Measurements from ENCODE around the gene IQGAP1.
"Not testable (repeated sequence)": the region's sequence is repeated elsewhere in the genome, so short reads cannot be mapped to it uniquely, and the experiment has no call there.

IQGAP1 gene

GRCh38 chr15:90513893-90514292, 125.9 kb downstream of the IQGAP1 start:
- no CpG with 5 or more reads among the region's 2 CpGs for WGBS (ENCODE audit: extremely low coverage, insufficient coverage, low lambda C conversion rate)
- H3K18ac ChIP-seq (ENCODE audit: low read length); H2BK5ac ChIP-seq (ENCODE audit: low read length); H3K36me3 ChIP-seq (ENCODE audit: control insufficient read depth, insufficient read depth, low read length); H3K56ac ChIP-seq (ENCODE audit: low read length); H3K4me2 ChIP-seq (ENCODE audit: low read length); H3K9ac ChIP-seq (ENCODE audit: low read length); H4K8ac ChIP-seq (ENCODE audit: low read depth, low read length); H3K23ac ChIP-seq (ENCODE audit: low read length); H3K27me3 ChIP-seq (ENCODE audit: insufficient read depth, low read length, poor library complexity); H3K79me2 ChIP-seq (ENCODE audit: control insufficient read depth, insufficient read depth, low read length); H3K4ac ChIP-seq (ENCODE audit: low read depth, low read length); H3K27ac ChIP-seq (ENCODE audit: low read depth, low read length); H3K79me1 ChIP-seq (ENCODE audit: low read length); DNase-seq; H4K5ac ChIP-seq (ENCODE audit: low read length); H2AK5ac ChIP-seq (ENCODE audit: low read length); H2BK120ac ChIP-seq (ENCODE audit: low read depth, low read length); H2BK15ac ChIP-seq (replicated peaks; ENCODE audit: low read depth); H3K4me3 ChIP-seq (ENCODE audit: low read length); H3K4me1 ChIP-seq (ENCODE audit: control insufficient read depth, low read depth, low read length): not testable (repeated sequence)

GRCh38 chr15:90519688-90520087, 131.6 kb downstream of the IQGAP1 start:
- H3K27me3 ChIP-seq (ENCODE audit: insufficient read depth, low read length, poor library complexity), result no peaks in the 10 kb centered on the region
- no peak for DNase-seq
- no peak overlapping the region for H3K56ac ChIP-seq (ENCODE audit: low read length)
- no peak overlapping the region for H3K27ac ChIP-seq (ENCODE audit: low read depth, low read length)
- H3K79me2 ChIP-seq (ENCODE audit: control insufficient read depth, insufficient read depth, low read length), result no peaks in the 10 kb centered on the region
- no peak overlapping the region for H2AK5ac ChIP-seq (ENCODE audit: low read length)
- H3K9ac ChIP-seq (ENCODE audit: low read length), result no peak overlapping the region
- H3K18ac ChIP-seq (ENCODE audit: low read length), result no peak overlapping the region
- no peak overlapping the region for H2BK120ac ChIP-seq (ENCODE audit: low read depth, low read length)
- no peak overlapping the region for H2BK15ac ChIP-seq (replicated peaks; ENCODE audit: low read depth)
- H3K4me2 ChIP-seq (ENCODE audit: low read length), result no peak overlapping the region
- H4K5ac ChIP-seq (ENCODE audit: low read length), result no peak overlapping the region
- no peaks in the 10 kb centered on the region for H3K36me3 ChIP-seq (ENCODE audit: control insufficient read depth, insufficient read depth, low read length)
- H4K8ac ChIP-seq (ENCODE audit: low read depth, low read length), result no peak overlapping the region
- H3K79me1 ChIP-seq (ENCODE audit: low read length), result no peaks in the 10 kb centered on the region
- H2BK5ac ChIP-seq (ENCODE audit: low read length), result no peak overlapping the region
- no CpG with 5 or more reads among the region's 1 CpG for WGBS (ENCODE audit: extremely low coverage, insufficient coverage, low lambda C conversion rate)
- H3K4me3 ChIP-seq (ENCODE audit: low read length), result no peak overlapping the region
- H3K23ac ChIP-seq (ENCODE audit: low read length), result no peak overlapping the region
- H3K4me1 ChIP-seq (ENCODE audit: control insufficient read depth, low read depth, low read length), result no peaks in the 10 kb centered on the region
- H3K4ac ChIP-seq (ENCODE audit: low read depth, low read length), result no peak overlapping the region

- H3K4me3 ChIP-seq (ENCODE audit: low read length), result no peak overlapping the region
- H3K4me2 ChIP-seq (ENCODE audit: low read length), result no peak overlapping the region
- H4K8ac ChIP-seq (ENCODE audit: low read depth, low read length), result no peak overlapping the region
- H4K5ac ChIP-seq (ENCODE audit: low read length), result no peak overlapping the region
- H2BK5ac ChIP-seq (ENCODE audit: low read length), result no peak overlapping the region
- H3K27me3 ChIP-seq (ENCODE audit: insufficient read depth, low read length, poor library complexity), result no peaks in the 10 kb centered on the region
- H3K79me1 ChIP-seq (ENCODE audit: low read length), result no peaks in the 10 kb centered on the region
- H3K27ac ChIP-seq (ENCODE audit: low read depth, low read length), result no peak overlapping the region
- no peak for DNase-seq
- no peaks in the 10 kb centered on the region for H3K36me3 ChIP-seq (ENCODE audit: control insufficient read depth, insufficient read depth, low read length)
- no peak overlapping the region for H3K23ac ChIP-seq (ENCODE audit: low read length)
- no peaks in the 10 kb centered on the region for H3K4me1 ChIP-seq (ENCODE audit: control insufficient read depth, low read depth, low read length)
- WGBS (ENCODE audit: extremely low coverage, insufficient coverage, low lambda C conversion rate), result no CpG with 5 or more reads among the region's 5 CpGs
- no peak overlapping the region for H2AK5ac ChIP-seq (ENCODE audit: low read length)
- no peak overlapping the region for H2BK15ac ChIP-seq (replicated peaks; ENCODE audit: low read depth)
- H3K18ac ChIP-seq (ENCODE audit: low read length), result no peak overlapping the region
- no peak overlapping the region for H3K9ac ChIP-seq (ENCODE audit: low read length)
- H3K79me2 ChIP-seq (ENCODE audit: control insufficient read depth, insufficient read depth, low read length), result no peaks in the 10 kb centered on the region
- H3K56ac ChIP-seq (ENCODE audit: low read length), result no peak overlapping the region
- no peak overlapping the region for H3K4ac ChIP-seq (ENCODE audit: low read depth, low read length)
- no peak overlapping the region for H2BK120ac ChIP-seq (ENCODE audit: low read depth, low read length)
Measured at GRCh38 chr15:90520365-90520764, 132.3 kb downstream of the IQGAP1 start.

GRCh38 chr15:90523373-90523772, 135.3 kb downstream of the IQGAP1 start:
- no peak overlapping the region for H3K56ac ChIP-seq (ENCODE audit: low read length)
- H3K4ac ChIP-seq (ENCODE audit: low read depth, low read length), result no peak overlapping the region

GRCh38 chr15:90524018-90524803, 136.2 kb downstream of the IQGAP1 start:
- H3K56ac ChIP-seq (ENCODE audit: low read length); H4K8ac ChIP-seq (ENCODE audit: low read depth, low read length); H2BK120ac ChIP-seq (ENCODE audit: low read depth, low read length); H3K79me1 ChIP-seq (ENCODE audit: low read length); H3K18ac ChIP-seq (ENCODE audit: low read length); H3K4me3 ChIP-seq (ENCODE audit: low read length); H3K23ac ChIP-seq (ENCODE audit: low read length); H3K4ac ChIP-seq (ENCODE audit: low read depth, low read length); H4K5ac ChIP-seq (ENCODE audit: low read length); DNase-seq; H2AK5ac ChIP-seq (ENCODE audit: low read length); H2BK5ac ChIP-seq (ENCODE audit: low read length); H3K27me3 ChIP-seq (ENCODE audit: insufficient read depth, low read length, poor library complexity); H3K4me2 ChIP-seq (ENCODE audit: low read length); H3K27ac ChIP-seq (ENCODE audit: low read depth, low read length); H3K36me3 ChIP-seq (ENCODE audit: control insufficient read depth, insufficient read depth, low read length); H2BK15ac ChIP-seq (replicated peaks; ENCODE audit: low read depth); H3K9ac ChIP-seq (ENCODE audit: low read length); H3K79me2 ChIP-seq (ENCODE audit: control insufficient read depth, insufficient read depth, low read length); H3K4me1 ChIP-seq (ENCODE audit: control insufficient read depth, low read depth, low read length): not testable (repeated sequence)
- WGBS (ENCODE audit: extremely low coverage, insufficient coverage, low lambda C conversion rate), result no CpG with 5 or more reads among the region's 6 CpGs

More at GRCh38 chr15:90523373-90523772, 135.3 kb downstream of the IQGAP1 start:
- Histone ChIP-seq H3K79me1 (ENCODE audit: low read length) (no peaks in the 10 kb centered on the region), H3K9ac (ENCODE audit: low read length) (no peak overlapping the region), H3K36me3 (ENCODE audit: control insufficient read depth, insufficient read depth, low read length) (no peaks in the 10 kb centered on the region), H3K4me2 (ENCODE audit: low read length) (no peak overlapping the region), H3K27ac (ENCODE audit: low read depth, low read length) (no peak overlapping the region), H3K79me2 (ENCODE audit: control insufficient read depth, insufficient read depth, low read length) (no peaks in the 10 kb centered on the region), H4K8ac (ENCODE audit: low read depth, low read length) (no peak overlapping the region), H3K23ac (ENCODE audit: low read length) (no peak overlapping the region), H3K4me1 (ENCODE audit: control insufficient read depth, low read depth, low read length) (no peaks in the 10 kb centered on the region), H3K27me3 (ENCODE audit: insufficient read depth, low read length, poor library complexity) (no peaks in the 10 kb centered on the region), H3K4me3 (ENCODE audit: low read length) (no peak overlapping the region), H2AK5ac (ENCODE audit: low read length) (no peak overlapping the region), H2BK15ac (replicated peaks; ENCODE audit: low read depth) (no peak overlapping the region), H4K5ac (ENCODE audit: low read length) (no peak overlapping the region), H2BK120ac (ENCODE audit: low read depth, low read length) (no peak overlapping the region), H2BK5ac (ENCODE audit: low read length) (no peak overlapping the region), H3K18ac (ENCODE audit: low read length) (no peak overlapping the region)
- DNase-seq, result no peak
- no CpG with 5 or more reads among the region's 3 CpGs for WGBS (ENCODE audit: extremely low coverage, insufficient coverage, low lambda C conversion rate)

GRCh38 chr15:90529011-90529370, 140.9 kb downstream of the IQGAP1 start:
- no peak overlapping the region for H4K8ac ChIP-seq (ENCODE audit: low read depth, low read length)
- H4K5ac ChIP-seq (ENCODE audit: low read length), result no peak overlapping the region
- H2BK5ac ChIP-seq (ENCODE audit: low read length), result no peak overlapping the region
- H3K4me3 ChIP-seq (ENCODE audit: low read length), result no peak overlapping the region
- H3K4me1 ChIP-seq (ENCODE audit: control insufficient read depth, low read depth, low read length), result no peaks in the 10 kb centered on the region
- H2AK5ac ChIP-seq (ENCODE audit: low read length), result no peak overlapping the region
- H3K4ac ChIP-seq (ENCODE audit: low read depth, low read length), result no peak overlapping the region
- H3K27ac ChIP-seq (ENCODE audit: low read depth, low read length), result no peak overlapping the region
- no peak for DNase-seq
- H3K56ac ChIP-seq (ENCODE audit: low read length), result no peak overlapping the region
- no peaks in the 10 kb centered on the region for H3K79me1 ChIP-seq (ENCODE audit: low read length)
- H3K23ac ChIP-seq (ENCODE audit: low read length), result no peak overlapping the region
- H2BK120ac ChIP-seq (ENCODE audit: low read depth, low read length), result no peak overlapping the region
- no peak overlapping the region for H2BK15ac ChIP-seq (replicated peaks; ENCODE audit: low read depth)
- H3K36me3 ChIP-seq (ENCODE audit: control insufficient read depth, insufficient read depth, low read length), result no peaks in the 10 kb centered on the region
- H3K4me2 ChIP-seq (ENCODE audit: low read length), result peak overlapping the region; percentile 85
- no peaks in the 10 kb centered on the region for H3K79me2 ChIP-seq (ENCODE audit: control insufficient read depth, insufficient read depth, low read length)
- H3K18ac ChIP-seq (ENCODE audit: low read length), result no peak overlapping the region
- no peak overlapping the region for H3K9ac ChIP-seq (ENCODE audit: low read length)
- H3K27me3 ChIP-seq (ENCODE audit: insufficient read depth, low read length, poor library complexity), result peaks cover 8% of the 10 kb centered on the region
- WGBS (ENCODE audit: extremely low coverage, insufficient coverage, low lambda C conversion rate), result no CpG with 5 or more reads among the region's 15 CpGs
